Ecto neural progenitor cell (in vitro differentiated cells): Measurements from ENCODE around the gene IL13RA1.
"Not testable (repeated sequence)": the region's sequence is repeated elsewhere in the genome, so short reads cannot be mapped to it uniquely, and the experiment has no call there.

Source experiments
- DNase-seq: peaks from one replicate; pipeline ENCODE4 v3.0.0-alpha.2; 2018; ENCODE audit warnings: low spot score

IL13RA1 gene

GRCh38 chrX:118726887-118727685, at the start of gene IL13RA1:
Gene IL13RA1, plus strand, starts transcription at chrX:118727606. Its CDS starts 33 bp downstream, at chrX:118727639.
- peak; percentile 84 for DNase-seq

- no peak for DNase-seq
These were observed 48.1 kb upstream of the IL13RA1 start for GRCh38 chrX:118679290-118679689.

- DNase-seq: no peak
These were observed 45.0 kb upstream of the IL13RA1 start for GRCh38 chrX:118682258-118683014.

- no peak for DNase-seq
These were observed 42.0 kb upstream of the IL13RA1 start for GRCh38 chrX:118685393-118685792.

- no peak for DNase-seq
These were observed 38.5 kb upstream of the IL13RA1 start for GRCh38 chrX:118688935-118689334.

GRCh38 chrX:118693843-118694242, 33.6 kb upstream of the IL13RA1 start:
- no peak for DNase-seq

- no peak for DNase-seq
These were observed 32.8 kb upstream of the IL13RA1 start for GRCh38 chrX:118694638-118695037.

- no peak for DNase-seq
These were observed 28.8 kb upstream of the IL13RA1 start for GRCh38 chrX:118698516-118699170.

- DNase-seq: no peak
These were observed 24.7 kb upstream of the IL13RA1 start for GRCh38 chrX:118702741-118703140.

- DNase-seq: no peak
These were observed 20.7 kb upstream of the IL13RA1 start for GRCh38 chrX:118706681-118707080.

- no peak for DNase-seq
These were observed 12.9 kb upstream of the IL13RA1 start for GRCh38 chrX:118714521-118714920.

GRCh38 chrX:118715917-118716316, 11.5 kb upstream of the IL13RA1 start:
- not testable (repeated sequence) for DNase-seq

- DNase-seq: not testable (repeated sequence)
These were observed 10.6 kb upstream of the IL13RA1 start for GRCh38 chrX:118716833-118717232.

GRCh38 chrX:118717678-118718391, 9.6 kb upstream of the IL13RA1 start:
- DNase-seq: no peak

- no peak for DNase-seq
These were observed 8.7 kb upstream of the IL13RA1 start for GRCh38 chrX:118718737-118719136.

GRCh38 chrX:118720058-118720707, 7.2 kb upstream of the IL13RA1 start:
- DNase-seq: no peak

GRCh38 chrX:118723376-118723775, 4.0 kb upstream of the IL13RA1 start:
- DNase-seq: no peak

GRCh38 chrX:118724365-118724764, 3.0 kb upstream of the IL13RA1 start:
- no peak for DNase-seq

- DNase-seq: no peak
These were observed 2.6 kb upstream of the IL13RA1 start for GRCh38 chrX:118724775-118725174.

- DNase-seq: no peak
These were observed 1.0 kb upstream of the IL13RA1 start for GRCh38 chrX:118726396-118726795.

GRCh38 chrX:118727686-118728339, 407 bp downstream of the IL13RA1 start:
- no peak for DNase-seq
